Mesendoderm (in vitro differentiated cells): ENCODE results near the gene SND1.

Experiments used
- DNase-seq: peaks from one replicate; pipeline ENCODE4 v3.0.0; 2013
- H2AK5ac ChIP-seq: 2 replicates; pipeline ENCODE4 v1.6.1; 2013; ENCODE audit warnings: low read length, inconsistent platforms
- H2BK120ac ChIP-seq: 2 replicates; pipeline ENCODE4 v1.6.1; 2013; ENCODE audit warnings: low read depth, mild to moderate bottlenecking, low read length, moderate library complexity, mixed read lengths
- H2BK15ac ChIP-seq: replicated peaks from 2 replicates; pipeline ENCODE4 v1.6.1; 2013; ENCODE audit warnings: low read depth, mild to moderate bottlenecking, moderate library complexity
- H2BK5ac ChIP-seq: 2 replicates; pipeline ENCODE4 v1.6.1; 2013; ENCODE audit warnings: low read length, inconsistent platforms
- H3K18ac ChIP-seq: 2 replicates; pipeline ENCODE4 v1.6.1; 2013; ENCODE audit warnings: mild to moderate bottlenecking, low read length, mixed read lengths
- H3K23ac ChIP-seq: one replicate; pipeline ENCODE4 v1.6.1; 2013; ENCODE audit warnings: low read length
- H3K27ac ChIP-seq: 2 replicates; pipeline ENCODE4 v1.5.1; 2013; ENCODE audit warnings: low read depth, mild to moderate bottlenecking, inconsistent platforms, low read length, moderate library complexity
- H3K27me3 ChIP-seq: 2 replicates; pipeline ENCODE4 v1.6.1; 2013; ENCODE audit warnings: low read length, control low read depth, mild to moderate bottlenecking, inconsistent platforms; ENCODE audit not compliant: insufficient read depth, poor library complexity
- H3K36me3 ChIP-seq: 2 replicates; pipeline ENCODE4 v1.6.1; 2013; ENCODE audit warnings: low read length, inconsistent platforms; ENCODE audit not compliant: control insufficient read depth, insufficient read depth
- H3K4ac ChIP-seq: one replicate; pipeline ENCODE4 v1.6.1; 2013; ENCODE audit warnings: low read depth, mild to moderate bottlenecking, low read length, moderate library complexity
- H3K4me1 ChIP-seq: 2 replicates; pipeline ENCODE4 v1.6.1; 2013; ENCODE audit warnings: low read depth, low read length, inconsistent platforms; ENCODE audit not compliant: control insufficient read depth
- H3K4me2 ChIP-seq: 2 replicates; pipeline ENCODE4 v1.6.1; 2013; ENCODE audit warnings: low read length
- H3K4me3 ChIP-seq: 2 replicates; pipeline ENCODE4 v1.5.1; 2013; ENCODE audit warnings: mild to moderate bottlenecking, low read length
- H3K56ac ChIP-seq: one replicate; pipeline ENCODE4 v1.6.1; 2013; ENCODE audit warnings: low read length
- H3K79me1 ChIP-seq: 2 replicates; pipeline ENCODE4 v1.6.1; 2013; ENCODE audit warnings: low read length, inconsistent platforms
- H3K79me2 ChIP-seq: 2 replicates; pipeline ENCODE4 v1.6.1; 2013; ENCODE audit warnings: mild to moderate bottlenecking, low read length; ENCODE audit not compliant: control insufficient read depth, insufficient read depth
- H3K9ac ChIP-seq: 2 replicates; pipeline ENCODE4 v1.6.1; 2013; ENCODE audit warnings: low read length, inconsistent platforms
- H4K5ac ChIP-seq: one replicate; pipeline ENCODE4 v1.6.1; 2013; ENCODE audit warnings: low read length
- H4K8ac ChIP-seq: one replicate; pipeline ENCODE4 v1.6.1; 2013; ENCODE audit warnings: low read depth, mild to moderate bottlenecking, control low read depth, low read length, moderate library complexity
- WGBS: extraction: QIAGEN DNeasy Blood & Tissue Kit; methylation state at CpG from one replicate; pipeline ENCODE4 v1.1.7; 2013; ENCODE audit warnings: low lambda C conversion rate, missing lambda C conversion rate; ENCODE audit not compliant: insufficient coverage; ENCODE audit errors: extremely low coverage; 5-methylcytosine and 5-hydroxymethylcytosine counted together

SND1 gene

GRCh38 chr7:128054511-128054910 lies 402.5 kb downstream of the SND1 start:
- no peaks in the 10 kb centered on the region for H3K36me3 ChIP-seq
- H2BK120ac ChIP-seq: no peak overlapping the region
- no peak overlapping the region for H4K5ac ChIP-seq
- no peak overlapping the region for H2AK5ac ChIP-seq
- no peak overlapping the region for H2BK5ac ChIP-seq
- H3K23ac ChIP-seq: no peak overlapping the region
- no peak for DNase-seq
- H3K4ac ChIP-seq: no peak overlapping the region
- H3K9ac ChIP-seq: no peak overlapping the region
- H3K56ac ChIP-seq: no peak overlapping the region
- H3K18ac ChIP-seq: no peak overlapping the region
- no peak overlapping the region for H3K4me3 ChIP-seq
- H3K4me2 ChIP-seq: no peak overlapping the region
- no peaks in the 10 kb centered on the region for H3K79me1 ChIP-seq
- no peak overlapping the region for H3K27ac ChIP-seq
- WGBS: no CpG with 5 or more reads among the region's 4 CpGs
- no peaks in the 10 kb centered on the region for H3K4me1 ChIP-seq
- H4K8ac ChIP-seq: no peak overlapping the region
- no peak overlapping the region for H2BK15ac ChIP-seq
- H3K79me2 ChIP-seq: no peaks in the 10 kb centered on the region
- no peaks in the 10 kb centered on the region for H3K27me3 ChIP-seq

DNA sequence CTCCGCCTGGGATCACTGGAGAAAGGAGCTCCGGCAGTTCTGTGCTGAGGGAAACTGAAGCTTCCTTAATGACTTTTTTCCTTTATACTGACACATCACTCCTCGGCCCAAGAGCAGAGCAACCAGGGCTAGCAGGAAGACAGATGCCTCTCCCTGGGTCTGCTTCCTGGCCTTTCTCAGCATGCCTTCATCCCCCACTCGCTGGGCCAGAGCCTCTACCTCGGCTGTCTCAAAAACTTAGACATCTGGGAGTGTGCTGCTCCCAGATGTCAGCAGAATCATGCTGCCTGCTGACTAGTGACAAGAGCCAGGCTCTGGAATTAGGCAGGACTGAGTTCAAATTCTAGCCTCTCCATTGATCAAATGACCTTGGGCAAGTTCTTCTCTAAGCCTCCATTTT lies 403.6 kb downstream of the SND1 start:
- H3K36me3 ChIP-seq: no peaks in the 10 kb centered on the region
- H2BK15ac ChIP-seq: no peak overlapping the region
- H3K79me1 ChIP-seq: no peaks in the 10 kb centered on the region
- H2BK120ac ChIP-seq: no peak overlapping the region
- no peak overlapping the region for H3K4me2 ChIP-seq
- no peak overlapping the region for H3K4ac ChIP-seq
- H2BK5ac ChIP-seq: no peak overlapping the region
- H3K79me2 ChIP-seq: no peaks in the 10 kb centered on the region
- H3K18ac ChIP-seq: no peak overlapping the region
- no peak overlapping the region for H3K27ac ChIP-seq
- no CpG with 5 or more reads among the region's 5 CpGs for WGBS
- H4K8ac ChIP-seq: no peak overlapping the region
- H3K27me3 ChIP-seq: no peaks in the 10 kb centered on the region
- no peak for DNase-seq
- H3K56ac ChIP-seq: no peak overlapping the region
- no peak overlapping the region for H3K23ac ChIP-seq
- H3K9ac ChIP-seq: no peak overlapping the region
- no peak overlapping the region for H3K4me3 ChIP-seq
- H3K4me1 ChIP-seq: no peaks in the 10 kb centered on the region
- no peak overlapping the region for H2AK5ac ChIP-seq
- no peak overlapping the region for H4K5ac ChIP-seq

DNA sequence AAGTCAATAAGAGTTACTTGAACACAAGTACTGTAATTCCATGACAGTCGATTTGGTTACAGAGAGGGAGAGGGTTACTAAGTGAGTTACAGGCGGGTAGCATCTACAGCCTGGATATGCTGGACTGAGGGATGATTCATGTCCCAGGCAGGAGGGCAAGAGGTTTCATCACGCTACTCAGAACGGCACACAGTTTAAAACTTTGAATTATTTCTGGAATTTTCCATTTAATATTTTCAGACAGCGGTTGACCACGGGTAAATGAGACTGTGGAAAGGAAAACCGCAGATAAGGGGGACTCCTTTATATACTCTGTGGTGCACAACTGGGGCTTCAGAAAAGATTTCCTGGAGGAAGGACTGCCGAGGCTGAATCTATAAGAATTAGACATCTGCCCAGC lies 404.9 kb downstream of the SND1 start:
- no CpG with 5 or more reads among the region's 8 CpGs for WGBS
- Histone ChIP-seq H3K27ac (no peak overlapping the region), H3K18ac (no peak overlapping the region)

GRCh38 chr7:128057909-128058308 lies 405.9 kb downstream of the SND1 start:
- H3K18ac ChIP-seq: no peak overlapping the region
- no peak overlapping the region for H2BK120ac ChIP-seq
- no peaks in the 10 kb centered on the region for H3K27me3 ChIP-seq
- H3K79me1 ChIP-seq: no peaks in the 10 kb centered on the region
- no peak overlapping the region for H3K4ac ChIP-seq
- no peak overlapping the region for H3K56ac ChIP-seq
- no peaks in the 10 kb centered on the region for H3K36me3 ChIP-seq
- H3K4me3 ChIP-seq: no peak overlapping the region
- H3K4me2 ChIP-seq: no peak overlapping the region
- H4K5ac ChIP-seq: no peak overlapping the region
- H3K23ac ChIP-seq: no peak overlapping the region
- WGBS: no CpG with 5 or more reads among the region's 1 CpG
- H2BK15ac ChIP-seq: no peak overlapping the region
- H3K9ac ChIP-seq: no peak overlapping the region
- H3K4me1 ChIP-seq: no peaks in the 10 kb centered on the region
- H2BK5ac ChIP-seq: no peak overlapping the region
- DNase-seq: no peak
- no peaks in the 10 kb centered on the region for H3K79me2 ChIP-seq
- no peak overlapping the region for H2AK5ac ChIP-seq
- no peak overlapping the region for H3K27ac ChIP-seq
- H4K8ac ChIP-seq: no peak overlapping the region

More for the DNA sequence above, 404.9 kb downstream of the SND1 start:
- Histone ChIP-seq H2BK15ac (no peak overlapping the region), H3K4ac (no peak overlapping the region), H3K4me1 (no peaks in the 10 kb centered on the region), H4K8ac (no peak overlapping the region), H3K79me2 (no peaks in the 10 kb centered on the region), H3K36me3 (no peaks in the 10 kb centered on the region), H3K56ac (no peak overlapping the region), H3K4me3 (no peak overlapping the region), H2BK120ac (no peak overlapping the region), H3K23ac (no peak overlapping the region), H2BK5ac (no peak overlapping the region), H4K5ac (no peak overlapping the region), H3K27me3 (no peaks in the 10 kb centered on the region), H2AK5ac (no peak overlapping the region), H3K9ac (no peak overlapping the region), H3K4me2 (no peak overlapping the region), H3K79me1 (no peaks in the 10 kb centered on the region)
- DNase-seq: no peak

GRCh38 chr7:128059143-128059988 lies 407.4 kb downstream of the SND1 start:
- Histone ChIP-seq H2AK5ac (no peak overlapping the region), H3K18ac (no peak overlapping the region), H3K56ac (no peak overlapping the region), H2BK5ac (no peak overlapping the region), H4K8ac (no peak overlapping the region), H3K27ac (no peak overlapping the region), H3K9ac (no peak overlapping the region), H3K36me3 (no peaks in the 10 kb centered on the region), H3K4me1 (no peaks in the 10 kb centered on the region), H3K27me3 (no peaks in the 10 kb centered on the region), H3K4ac (no peak overlapping the region), H3K79me1 (no peaks in the 10 kb centered on the region), H2BK120ac (no peak overlapping the region), H4K5ac (no peak overlapping the region), H3K4me2 (no peak overlapping the region), H3K79me2 (no peaks in the 10 kb centered on the region), H3K4me3 (no peak overlapping the region), H2BK15ac (no peak overlapping the region), H3K23ac (no peak overlapping the region)
- no peak for DNase-seq
- WGBS: no CpG with 5 or more reads among the region's 7 CpGs

- no peak overlapping the region for H3K4ac ChIP-seq
- H2BK120ac ChIP-seq: no peak overlapping the region
- H3K18ac ChIP-seq: no peak overlapping the region
- no peak overlapping the region for H3K4me2 ChIP-seq
- no peak overlapping the region for H2BK15ac ChIP-seq
- DNase-seq: peak; percentile 57
- H4K8ac ChIP-seq: no peak overlapping the region
- no peaks in the 10 kb centered on the region for H3K79me1 ChIP-seq
- H2AK5ac ChIP-seq: no peak overlapping the region
- no peak overlapping the region for H2BK5ac ChIP-seq
- no peak overlapping the region for H3K56ac ChIP-seq
- H3K79me2 ChIP-seq: no peaks in the 10 kb centered on the region
- no peaks in the 10 kb centered on the region for H3K4me1 ChIP-seq
- H3K27me3 ChIP-seq: no peaks in the 10 kb centered on the region
- no peak overlapping the region for H4K5ac ChIP-seq
- no peak overlapping the region for H3K27ac ChIP-seq
- H3K9ac ChIP-seq: no peak overlapping the region
- WGBS: no CpG with 5 or more reads among the region's 3 CpGs
- no peak overlapping the region for H3K4me3 ChIP-seq
- no peaks in the 10 kb centered on the region for H3K36me3 ChIP-seq
- no peak overlapping the region for H3K23ac ChIP-seq
Measured at GRCh38 chr7:128060018-128060417, 408.0 kb downstream of the SND1 start.
